Fibroblast of lung (primary cell): Measurements from ENCODE around the gene RANBP10. TPM values are rescaled to one million over a fixed set of nuclear protein-coding genes. Genes with fewer than 3 reads are reported as not detected.

Source experiments
- DNase-seq, 2 donors: peaks; one replicate each; pipeline versions ENCODE4 v3.0.0 to v3.0.0-alpha.2; 2010; ENCODE audit warnings: low read depth in 2 of 2
- H2AFZ ChIP-seq: 2 replicates; pipeline ENCODE4 v1.5.1; 2012; ENCODE audit warnings: low read length, control low read depth, inconsistent platforms
- H3K27ac ChIP-seq: 2 replicates; pipeline ENCODE4 v1.5.1; 2011; ENCODE audit warnings: low read length, control low read depth; ENCODE audit not compliant: insufficient read depth
- H3K27me3 ChIP-seq: 2 replicates; pipeline ENCODE4 v1.5.1; 2011; ENCODE audit warnings: mild to moderate bottlenecking, low read length; ENCODE audit not compliant: control insufficient read depth, insufficient read depth
- H3K36me3 ChIP-seq: 2 replicates; pipeline ENCODE4 v1.5.1; 2011; ENCODE audit warnings: low read length; ENCODE audit not compliant: control insufficient read depth, insufficient read depth
- H3K4me1 ChIP-seq: 2 replicates; pipeline ENCODE4 v1.5.1; 2011; ENCODE audit warnings: low read length; ENCODE audit not compliant: control insufficient read depth, insufficient read depth; ENCODE audit errors: extremely low read depth
- H3K4me2 ChIP-seq: 2 replicates; pipeline ENCODE4 v1.5.1; 2011; ENCODE audit warnings: low read length, control low read depth; ENCODE audit not compliant: insufficient read depth; ENCODE audit errors: extremely low read depth
- H3K4me3 ChIP-seq, 4 experiments: fragments of 200-600 bp in 1 of 4; sonication (generic) in 1 of 4; replicated peaks in 1 of 4; 2 replicates each; pipeline ENCODE4 v1.5.1; 2011 to 2016; ENCODE audit warnings: low read length in 4 of 4, low read depth in 3 of 4, mild to moderate bottlenecking in 3 of 4, control low read depth in 2 of 4, inconsistent platforms in 1 of 4, mixed read lengths in 1 of 4; ENCODE audit not compliant: insufficient read depth in 1 of 4; ENCODE audit errors: control extremely low read depth in 1 of 4
- H3K79me2 ChIP-seq: 2 replicates; pipeline ENCODE4 v1.5.1; 2012; ENCODE audit warnings: mild to moderate bottlenecking, low read length, inconsistent platforms; ENCODE audit not compliant: control insufficient read depth, insufficient read depth
- H3K9ac ChIP-seq: 2 replicates; pipeline ENCODE4 v1.5.1; 2011; ENCODE audit warnings: mild to moderate bottlenecking, low read length, control low read depth; ENCODE audit not compliant: insufficient read depth
- H3K9me3 ChIP-seq: 2 replicates; pipeline ENCODE4 v1.5.1; 2012; ENCODE audit warnings: low read depth, low read length; ENCODE audit not compliant: control insufficient read depth, insufficient read depth
- H4K20me1 ChIP-seq: 2 replicates; pipeline ENCODE4 v1.5.1; 2011; ENCODE audit warnings: low read length; ENCODE audit not compliant: control insufficient read depth, insufficient read depth; ENCODE audit errors: extremely low read depth
- CTCF ChIP-seq, 2 donors: IDR thresholded peaks in 1 of 2; conservative IDR thresholded peaks in 1 of 2; 1 replicate in 1 of 2; 2 replicates in 1 of 2; pipeline ENCODE4 v1.5.1; 2011 to 2012; ENCODE audit warnings: low read length in 2 of 2, control low read depth in 1 of 2, inconsistent platforms in 1 of 2, low read depth in 1 of 2, mild to moderate bottlenecking in 1 of 2
- EZH2 ChIP-seq: IDR thresholded peaks from 2 replicates; pipeline ENCODE4 v1.5.1; 2012; ENCODE audit warnings: low read length, control low read depth, mild to moderate bottlenecking; ENCODE audit errors: missing control alignments
- polyA plus RNA-seq, 2 donors: library from polyadenylated mRNA; depleted of rRNA in 1 of 2; stranded (reverse) in 1 of 2; unstranded in 1 of 2; fragments of >200 nt; gene quantifications; 2 replicates each; pipeline ENCODE4 v1.2.1, GENCODE V29; 2011 to 2012; ENCODE audit warnings: missing spikeins in 1 of 2
- total RNA-seq: library from RNA; depleted of rRNA; stranded (reverse); fragments of >200 nt; gene quantifications from 2 replicates; pipeline ENCODE4 v1.2.1, GENCODE V29; 2014

Gene RANBP10
- total and polyA plus RNA-seq, 2 donors (not counting 1 experiment from before 2014, with no cell fraction given), result 4.6 to 7.1 TPM

- Histone ChIP-seq H3K27me3 (no peaks in the 10 kb centered on the region), H3K4me1 (no peaks in the 10 kb centered on the region), H3K9me3 (no peaks in the 10 kb centered on the region), H2AFZ (no peak overlapping the region), H3K36me3 (peaks cover 3% of the 10 kb centered on the region), H3K79me2 (no peaks in the 10 kb centered on the region), H3K27ac (no peak overlapping the region), H4K20me1 (no peaks in the 10 kb centered on the region), H3K9ac (no peak overlapping the region), H3K4me3 (no peak overlapping the region), H3K4me2 (no peak overlapping the region)
- peak in 1 of 2 donors; percentile 17 for DNase-seq
- TF ChIP-seq CTCF (conservative IDR thresholded peaks at IDR 0.05 in 1 of 2, IDR thresholded peaks at IDR 0.05 in 1 of 2; ENCODE audit: low read depth in 1 of 2, low read length in 2 of 2) (no peak), EZH2 (no peak)
These were observed 16.2 kb upstream of the RANBP10 start for GRCh38 chr16:67822511-67822910.

- Histone ChIP-seq H3K9me3 (no peaks in the 10 kb centered on the region), H3K9ac (no peak overlapping the region), H3K4me3 (no peak overlapping the region), H3K79me2 (no peaks in the 10 kb centered on the region), H3K4me2 (no peak overlapping the region), H3K4me1 (no peaks in the 10 kb centered on the region), H3K27me3 (no peaks in the 10 kb centered on the region), H3K27ac (no peak overlapping the region), H4K20me1 (no peaks in the 10 kb centered on the region), H2AFZ (no peak overlapping the region), H3K36me3 (no peaks in the 10 kb centered on the region)
- no peak for DNase-seq
- no peak for TF ChIP-seq CTCF (conservative IDR thresholded peaks at IDR 0.05 in 1 of 2, IDR thresholded peaks at IDR 0.05 in 1 of 2; ENCODE audit: low read depth in 1 of 2, low read length in 2 of 2)
- TF ChIP-seq EZH2, result no peak
These were observed 14.4 kb upstream of the RANBP10 start for GRCh38 chr16:67820608-67821259.

- Histone ChIP-seq H3K36me3 (no peaks in the 10 kb centered on the region), H3K9me3 (no peaks in the 10 kb centered on the region), H2AFZ (no peak overlapping the region), H4K20me1 (no peaks in the 10 kb centered on the region), H3K4me2 (no peak overlapping the region), H3K27ac (no peak overlapping the region), H3K79me2 (no peaks in the 10 kb centered on the region), H3K4me1 (no peaks in the 10 kb centered on the region), H3K27me3 (no peaks in the 10 kb centered on the region), H3K9ac (no peak overlapping the region), H3K4me3 (no peak overlapping the region)
- no peak for DNase-seq
- TF ChIP-seq CTCF (conservative IDR thresholded peaks at IDR 0.05 in 1 of 2, IDR thresholded peaks at IDR 0.05 in 1 of 2; ENCODE audit: low read depth in 1 of 2, low read length in 2 of 2) (no peak), EZH2 (no peak)
These were observed 8.2 kb upstream of the RANBP10 start for GRCh38 chr16:67814567-67814966.
